PC-3 (cell line): ENCODE data around the gene CCDC184. TPM values are rescaled to one million over a fixed set of nuclear protein-coding genes. Genes with fewer than 3 reads are reported as not detected.

ENCODE experiments used
- ATAC-seq: fragments of 200-7000 bp; cut with Tn5 transposase; 2 replicates; pipeline ENCODE4 v1.9.1; 2020; ENCODE audit warnings: mild to moderate bottlenecking, moderate library complexity
- BruUV-seq: library from RNA; stranded (reverse); fragments of 400-500 nt; replicated peaks from 2 replicates; lab custom pipeline; 2021; lab: Mats Ljungman, UMichigan
- CTCF ChIA-PET: fragments of 300-600 bp; sonication (Branson Sonifier 250); formaldehyde crosslinking; loops from one replicate; lab custom pipeline; 2022; ENCODE audit warnings: antibody characterized with exemption; lab: Charles Lee
- POLR2A ChIA-PET: fragments of 300-600 bp; sonication (Branson Sonifier 250); formaldehyde crosslinking; loops from one replicate; lab custom pipeline; 2022; ENCODE audit warnings: antibody characterized with exemption; ENCODE audit not compliant: unreplicated experiment; lab: Charles Lee
- DNase-seq: peaks from one replicate; pipeline ENCODE4 v3.0.0-alpha.2; 2015
- H2AFZ ChIP-seq: fragments of 300-600 bp; sonication (generic); 2 replicates; pipeline ENCODE4 v1.6.0; 2016; ENCODE audit warnings: antibody characterized with exemption, low read length
- H3F3A ChIP-seq: fragments of 300-600 bp; sonication (generic); one replicate; pipeline ENCODE4 v1.6.0; 2017; ENCODE audit warnings: antibody characterized with exemption, low read length, control low read depth, mild to moderate bottlenecking; ENCODE audit not compliant: unreplicated experiment
- H3K27ac ChIP-seq: fragments of 300-600 bp; sonication (generic); 2 replicates; pipeline ENCODE4 v1.5.1; 2016; ENCODE audit warnings: mild to moderate bottlenecking, low read length
- H3K27me3 ChIP-seq: fragments of 300-600 bp; sonication (generic); 2 replicates; pipeline ENCODE4 v1.6.1; 2016; ENCODE audit warnings: low read length, mixed read lengths
- H3K36me3 ChIP-seq: fragments of 300-600 bp; sonication (generic); 2 replicates; pipeline ENCODE4 v1.6.1; 2016; ENCODE audit warnings: low read depth, mixed run types, low read length, mixed read lengths
- H3K4me1 ChIP-seq: fragments of 300-600 bp; sonication (generic); 2 replicates; pipeline ENCODE4 v1.5.1; 2016; ENCODE audit warnings: low read length; ENCODE audit not compliant: insufficient read depth
- H3K4me2 ChIP-seq: fragments of 300-600 bp; sonication (generic); 2 replicates; pipeline ENCODE4 v1.6.0; 2016; ENCODE audit warnings: low read length
- H3K4me3 ChIP-seq: fragments of 300-600 bp; sonication (generic); 2 replicates; pipeline ENCODE4 v1.5.1; 2016; ENCODE audit warnings: mild to moderate bottlenecking, low read length, mixed read lengths
- H3K79me2 ChIP-seq: fragments of 300-600 bp; sonication (generic); 2 replicates; pipeline ENCODE4 v1.6.1; 2017; ENCODE audit warnings: low read length, mixed read lengths
- H3K9ac ChIP-seq: fragments of 300-600 bp; sonication (generic); 2 replicates; pipeline ENCODE4 v1.6.0; 2016; ENCODE audit warnings: mild to moderate bottlenecking, low read length
- H3K9me2 ChIP-seq: fragments of 300-600 bp; sonication (generic); replicated peaks from 2 replicates; pipeline ENCODE4 v1.6.1; 2016; ENCODE audit warnings: mixed run types, low read length, mixed read lengths
- H3K9me3 ChIP-seq: fragments of 300-600 bp; sonication (generic); 2 replicates; pipeline ENCODE4 v1.6.1; 2016; ENCODE audit warnings: low read length, mixed read lengths
- H4K20me1 ChIP-seq: fragments of 300-600 bp; sonication (generic); 2 replicates; pipeline ENCODE4 v1.6.1; 2016; ENCODE audit warnings: low read length, mixed read lengths
- EZH2 ChIP-seq: fragments of 300-600 bp; sonication (generic); IDR thresholded peaks from one replicate; pipeline ENCODE4 v1.6.1; 2017; ENCODE audit warnings: antibody characterized with exemption, mild to moderate bottlenecking, low read length; ENCODE audit not compliant: unreplicated experiment
- EZH2phosphoT487 ChIP-seq: fragments of 300-600 bp; sonication (generic); IDR thresholded peaks from 2 replicates; pipeline ENCODE4 v1.6.1; 2018; ENCODE audit warnings: mild to moderate bottlenecking, antibody characterized with exemption, low read length, borderline replicate concordance
- intact Hi-C: fragments of 100-400 bp; cut with micrococcal nuclease; formaldehyde crosslinking; loops from 2 replicates; pipeline ENCODE4 v1.9.0; 2023
- total RNA-seq: library from RNA; depleted of rRNA; stranded (reverse); fragments of >200 nt; gene quantifications from 2 replicates; pipeline ENCODE4 v1.2.3, GENCODE V29; 2014
- TF ChIP-seq, protein P1 (sequence below): fragments of 300-600 bp; sonication (generic); conservative IDR thresholded peaks from 2 replicates; pipeline ENCODE4 v1.5.1; 2017; ENCODE audit warnings: antibody characterized with exemption, low read depth, mild to moderate bottlenecking, low read length

Gene CCDC184
- total RNA-seq, 1 experiment from 2014 or later, result not detected

DNA sequence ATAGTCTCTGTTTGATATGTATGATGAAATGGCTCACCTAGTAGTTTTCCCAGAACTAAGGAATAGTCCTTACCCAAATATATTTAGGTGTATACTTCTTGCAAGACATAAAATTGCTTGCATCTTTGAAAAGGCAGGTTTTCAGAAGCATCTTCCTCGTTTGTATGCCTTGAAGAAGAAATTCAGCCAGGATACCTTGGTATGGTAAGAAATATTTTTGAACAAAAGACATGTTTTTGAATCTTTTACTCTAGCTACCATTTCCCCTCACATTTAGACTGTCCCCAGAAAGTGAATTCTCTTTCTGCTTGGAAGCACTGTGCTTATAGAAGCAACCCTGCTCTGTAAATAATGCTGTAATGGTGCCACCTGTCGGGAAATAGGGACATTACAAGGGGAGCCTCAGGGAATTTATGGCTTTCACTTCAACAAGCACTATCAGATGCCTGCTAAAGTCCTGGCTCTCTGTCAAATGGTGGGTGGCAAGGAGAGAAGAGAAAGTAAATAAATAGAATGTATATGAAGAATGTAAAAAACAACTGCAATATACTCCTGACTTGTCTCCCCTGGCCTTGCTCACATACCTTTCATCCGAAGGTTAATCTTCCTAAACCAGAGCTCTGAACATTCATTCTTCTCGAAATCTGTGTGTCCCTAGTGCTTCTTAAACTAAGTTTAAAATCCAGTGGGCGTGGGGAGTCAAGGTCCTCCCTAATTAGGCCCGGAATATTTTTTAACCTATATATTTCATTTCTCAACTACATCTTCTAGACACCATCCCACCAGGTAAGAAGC, 6.1 kb downstream of the CCDC184 start:
- no peak overlapping the region for H3K4me2 ChIP-seq
- H3K9ac ChIP-seq, result no peak overlapping the region
- H3K9me3 ChIP-seq, result no peaks in the 10 kb centered on the region
- no peaks in the 10 kb centered on the region for H3F3A ChIP-seq
- DNase-seq (peak; percentile 85), ATAC-seq (peak; percentile 82)
- no peak for TF ChIP-seq EZH2
- TF ChIP-seq, protein P1, sequence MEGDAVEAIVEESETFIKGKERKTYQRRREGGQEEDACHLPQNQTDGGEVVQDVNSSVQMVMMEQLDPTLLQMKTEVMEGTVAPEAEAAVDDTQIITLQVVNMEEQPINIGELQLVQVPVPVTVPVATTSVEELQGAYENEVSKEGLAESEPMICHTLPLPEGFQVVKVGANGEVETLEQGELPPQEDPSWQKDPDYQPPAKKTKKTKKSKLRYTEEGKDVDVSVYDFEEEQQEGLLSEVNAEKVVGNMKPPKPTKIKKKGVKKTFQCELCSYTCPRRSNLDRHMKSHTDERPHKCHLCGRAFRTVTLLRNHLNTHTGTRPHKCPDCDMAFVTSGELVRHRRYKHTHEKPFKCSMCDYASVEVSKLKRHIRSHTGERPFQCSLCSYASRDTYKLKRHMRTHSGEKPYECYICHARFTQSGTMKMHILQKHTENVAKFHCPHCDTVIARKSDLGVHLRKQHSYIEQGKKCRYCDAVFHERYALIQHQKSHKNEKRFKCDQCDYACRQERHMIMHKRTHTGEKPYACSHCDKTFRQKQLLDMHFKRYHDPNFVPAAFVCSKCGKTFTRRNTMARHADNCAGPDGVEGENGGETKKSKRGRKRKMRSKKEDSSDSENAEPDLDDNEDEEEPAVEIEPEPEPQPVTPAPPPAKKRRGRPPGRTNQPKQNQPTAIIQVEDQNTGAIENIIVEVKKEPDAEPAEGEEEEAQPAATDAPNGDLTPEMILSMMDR, result peak; percentile 87
- H3K79me2 ChIP-seq, result no peaks in the 10 kb centered on the region
- no peaks in the 10 kb centered on the region for H3K9me2 ChIP-seq
- no peak overlapping the region for H2AFZ ChIP-seq
- no peaks in the 10 kb centered on the region for H4K20me1 ChIP-seq
- CTCF ChIA-PET, result interaction anchor here (0.6 to 1.0 kb wide), 3 partner anchors 18 to 368 kb away, joined by 3 to 5 read pairs (median 3); no protein-coding TSS in a partner anchor
- no peak overlapping the region for H3K27ac ChIP-seq
- no peak overlapping the region for H3K4me3 ChIP-seq
- no TSS peak for BruUV-seq
- POLR2A ChIA-PET, result no interaction called here
- intact Hi-C loops, result loop anchor here (1.0 to 10.0 kb wide), 3 partner anchors 105 to 285 kb away; partner anchors contain the start of gene VDR
- H3K27me3 ChIP-seq, result no peaks in the 10 kb centered on the region
- H3K36me3 ChIP-seq, result no peaks in the 10 kb centered on the region
- H3K4me1 ChIP-seq, result peaks cover 19% of the 10 kb centered on the region

DNA sequence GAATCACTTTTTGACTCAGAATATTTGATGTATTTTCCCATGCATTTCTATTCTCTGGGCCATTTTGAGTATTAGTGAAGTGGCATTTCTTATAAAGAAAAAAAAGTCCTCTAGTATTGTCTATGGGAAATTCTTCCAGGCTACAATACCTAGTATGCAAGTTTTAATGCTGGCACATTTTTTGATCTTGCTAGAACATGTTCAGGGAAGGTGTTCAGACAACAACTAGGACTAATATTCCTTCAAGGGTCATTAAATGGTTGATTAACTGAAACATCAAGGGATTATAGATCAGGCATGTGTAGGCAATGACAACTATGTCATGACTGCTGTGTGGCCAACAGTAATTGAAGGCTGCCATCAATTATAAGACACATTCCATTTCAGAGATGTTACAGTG, 7.7 kb downstream of the CCDC184 start:
- no peak for TF ChIP-seq EZH2phosphoT487
- TF ChIP-seq EZH2, result no peak
- TF ChIP-seq, protein P1, result no peak
- CTCF ChIA-PET, result no interaction called here
- intact Hi-C loops, result loop anchor here (10.0 kb wide), 1 partner anchor 264 kb away; no protein-coding TSS in a partner anchor
- no peak for ATAC-seq
- Histone ChIP-seq H3K4me1 (peaks cover 29% of the 10 kb centered on the region), H3F3A (no peaks in the 10 kb centered on the region), H2AFZ (no peak overlapping the region), H3K27me3 (no peaks in the 10 kb centered on the region), H3K9me3 (no peaks in the 10 kb centered on the region), H3K27ac (no peak overlapping the region), H3K9me2 (no peaks in the 10 kb centered on the region), H3K4me3 (no peak overlapping the region), H3K4me2 (no peak overlapping the region), H4K20me1 (no peaks in the 10 kb centered on the region), H3K36me3 (no peaks in the 10 kb centered on the region), H3K9ac (no peak overlapping the region), H3K79me2 (no peaks in the 10 kb centered on the region)
- no peak for DNase-seq
- no TSS peak for BruUV-seq
- POLR2A ChIA-PET, result no interaction called here

DNA sequence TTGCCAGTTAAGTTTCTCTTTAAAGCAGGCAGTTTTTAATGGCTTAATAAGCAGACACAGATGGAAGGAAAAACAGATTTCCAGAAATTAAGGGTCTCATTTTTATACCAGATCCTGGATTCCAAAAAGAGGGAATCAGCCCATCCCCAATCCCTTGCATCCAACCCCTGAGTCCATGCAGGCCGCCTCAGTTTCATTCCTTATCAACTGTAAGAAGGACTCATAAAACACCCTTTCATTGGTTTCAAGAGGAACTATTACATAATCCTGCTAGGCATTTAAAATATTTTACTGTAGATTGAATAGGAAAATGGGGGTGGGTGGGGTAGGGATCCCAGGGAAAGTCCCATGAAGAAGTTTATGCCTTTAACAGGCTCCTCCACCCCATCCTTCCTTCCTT, 9.4 kb downstream of the CCDC184 start:
- Histone ChIP-seq H3K9me2 (no peaks in the 10 kb centered on the region), H3K4me3 (no peak overlapping the region), H4K20me1 (no peaks in the 10 kb centered on the region), H3K36me3 (no peaks in the 10 kb centered on the region), H3K27ac (no peak overlapping the region), H3F3A (no peaks in the 10 kb centered on the region), H3K4me1 (peaks cover 26% of the 10 kb centered on the region), H3K4me2 (no peak overlapping the region), H3K79me2 (no peaks in the 10 kb centered on the region), H3K9ac (no peak overlapping the region), H2AFZ (no peak overlapping the region), H3K27me3 (no peaks in the 10 kb centered on the region), H3K9me3 (no peaks in the 10 kb centered on the region)
- CTCF ChIA-PET, result no interaction called here
- intact Hi-C loops, result loop anchor here (10.0 kb wide), 1 partner anchor 262 kb away; no protein-coding TSS in a partner anchor
- BruUV-seq, result no TSS peak
- TF ChIP-seq EZH2, result no peak
- TF ChIP-seq, protein P1, result no peak
- TF ChIP-seq EZH2phosphoT487, result no peak
- POLR2A ChIA-PET, result no interaction called here
- no peak for DNase-seq
- no peak for ATAC-seq
